Right lobe of liver (tissue), 4 donors: ENCODE measurements around the gene BTNL2.

ENCODE experiments used
- CTCF ChIP-seq, 4 donors: fragments of 200-600 bp in 3 of 4; fragments of 450-650 bp in 1 of 4; IDR thresholded peaks; one replicate each; pipeline versions ENCODE4 v1.5.1 to v1.8.0; 2016 to 2022; ENCODE audit warnings: antibody characterized with exemption in 4 of 4, mild to moderate bottlenecking in 2 of 4
- POLR2A ChIP-seq: fragments of 450-650 bp; IDR thresholded peaks from one replicate; pipeline ENCODE4 v1.6.1; 2017; ENCODE audit warnings: antibody characterized with exemption, mild to moderate bottlenecking
- donor health status: DM: no; HTN: no; CAD: no.
- donor health status: DM: no; HTN: no; CAD: no.
- donor health status: DM: no; HTN: yes; CAD: no.

GRCh38 chr6:32416036-32416435, 9.1 kb upstream of the BTNL2 start:
- no peak for TF ChIP-seq CTCF (IDR thresholded peaks at IDR 0.05)
- no peak for TF ChIP-seq POLR2A
